GM11168 (cell line): ENCODE data around the gene MOB3A.

Experiments
- in situ Hi-C: fragments of 300-500 bp; cut with MboI; formaldehyde crosslinking; loops from one replicate; pipeline ENCODE4 v1.12.0; 2022; ENCODE audit warnings: low sequenced_read_pairs; ENCODE audit not compliant: unreplicated experiment

Gene MOB3A

GRCh38 chr19:2062389-2062729 is 33.8 kb downstream of the MOB3A start:
- in situ Hi-C loops: no loop called here

- in situ Hi-C loops: no loop called here
Observed at GRCh38 chr19:2061495-2062388, 34.4 kb downstream of the MOB3A start.

- in situ Hi-C loops: no loop called here
Observed at GRCh38 chr19:2060884-2061494, 35.1 kb downstream of the MOB3A start.

- in situ Hi-C loops: no loop called here
Observed at GRCh38 chr19:2059422-2060201, 36.5 kb downstream of the MOB3A start.

- in situ Hi-C loops: no loop called here
Observed at GRCh38 chr19:2058570-2059421, 37.3 kb downstream of the MOB3A start.

GRCh38 chr19:2057484-2058469 is 38.3 kb downstream of the MOB3A start:
- in situ Hi-C loops: no loop called here

GRCh38 chr19:2056837-2057192 is 39.3 kb downstream of the MOB3A start:
- in situ Hi-C loops: no loop called here

GRCh38 chr19:2055931-2056836 is 39.9 kb downstream of the MOB3A start:
- in situ Hi-C loops: no loop called here

- in situ Hi-C loops: no loop called here
Observed at GRCh38 chr19:2054763-2055162, 41.4 kb downstream of the MOB3A start.

- in situ Hi-C loops: no loop called here
Observed at GRCh38 chr19:2053601-2054389, 42.3 kb downstream of the MOB3A start.

- in situ Hi-C loops: no loop called here
Observed at GRCh38 chr19:2051773-2052704, 44.1 kb downstream of the MOB3A start.

GRCh38 chr19:2050991-2051772 is 44.9 kb downstream of the MOB3A start, which contains the start of gene MKNK2:
TSS of gene MKNK2 (minus strand) at chr19:2051244. CDS start at chr19:2050851, 393 bp downstream.
- in situ Hi-C loops: no loop called here

GRCh38 chr19:2050349-2050990 is 45.7 kb downstream of the MOB3A start:
- in situ Hi-C loops: no loop called here

GRCh38 chr19:2049741-2050348 is 46.3 kb downstream of the MOB3A start:
- in situ Hi-C loops: no loop called here
